Hematopoietic multipotent progenitor cell treated with erythropoietin and hydrocortisone succinate and interleukin-3 and kit ligand, for 6 days (in vitro differentiated cells): ENCODE data around the gene H3-3A.

ENCODE experiments used
- DNase-seq: peaks from one replicate; pipeline ENCODE4 v3.0.0-alpha.2; 2015

H3-3A gene

GRCh38 chr1:226054519-226055327 lies 7.8 kb upstream of the H3-3A start:
- DNase-seq, result no peak

- DNase-seq, result no peak
Observed at GRCh38 chr1:226059709-226060108, 2.8 kb upstream of the H3-3A start.

DNA sequence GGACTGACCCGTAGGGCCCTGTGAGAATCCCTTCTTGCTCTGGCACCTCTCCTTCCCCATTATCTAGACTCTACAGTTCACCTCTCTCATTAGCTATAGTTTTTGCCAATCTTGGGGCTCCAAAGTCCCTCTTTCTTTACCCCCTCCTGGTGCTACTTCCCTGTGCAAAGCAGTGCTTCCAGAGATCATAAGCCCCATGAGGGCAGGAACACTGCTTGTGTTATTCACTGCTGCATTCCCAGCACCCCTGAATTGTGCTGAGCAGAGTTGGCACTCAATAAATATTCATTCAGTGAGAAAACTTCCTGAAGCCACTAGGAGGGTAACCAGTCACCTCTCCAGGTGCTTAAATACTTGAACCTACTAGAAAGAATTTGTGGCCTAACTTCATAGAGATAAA lies 2.1 kb upstream of the H3-3A start:
- no peak for DNase-seq

DNA sequence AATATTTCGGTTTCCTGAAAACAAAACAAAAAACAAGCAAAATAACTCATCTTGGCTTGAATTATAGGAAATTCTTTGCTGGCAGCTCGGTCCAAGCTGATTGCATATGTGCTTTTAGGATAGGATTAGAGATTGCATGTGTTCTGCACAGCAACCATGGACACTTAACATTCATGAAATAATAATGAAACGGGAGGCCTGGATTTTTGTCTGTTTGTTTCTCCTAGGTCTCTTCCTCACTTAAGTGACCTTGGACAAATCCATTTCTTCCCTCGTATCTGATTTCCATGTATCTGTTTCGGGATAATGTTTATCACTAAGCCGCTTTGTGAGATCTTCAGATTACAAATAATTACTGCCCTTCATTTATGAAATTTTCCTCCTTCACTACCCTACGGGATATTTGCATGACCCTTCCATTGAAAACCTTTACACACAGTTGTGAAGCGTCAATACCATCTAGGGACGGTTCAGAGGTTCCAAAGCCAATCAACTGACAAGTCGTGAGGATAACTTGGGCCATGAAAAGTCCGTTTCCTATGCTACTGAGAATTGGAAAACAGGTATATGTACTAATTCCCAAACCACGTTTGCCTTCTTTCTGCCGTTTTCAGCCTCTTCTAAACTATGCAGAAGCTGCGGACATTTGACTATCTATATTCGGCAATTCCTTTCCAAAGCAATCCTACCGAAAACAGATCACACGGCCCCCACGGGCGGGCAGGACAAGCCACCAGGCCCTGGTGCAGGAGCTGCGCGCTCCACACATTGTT lies 1.3 kb upstream of the H3-3A start:
- peak; percentile 54 for DNase-seq

- DNase-seq, result peak; percentile 79
Observed at GRCh38 chr1:226061841-226062557, 517 bp upstream of the H3-3A start.

- DNase-seq, result peak; percentile 66
Observed at GRCh38 chr1:226063224-226063976, 884 bp downstream of the H3-3A start.

- peak; percentile 67 for DNase-seq
Observed at GRCh38 chr1:226063977-226064815, 1.7 kb downstream of the H3-3A start.

GRCh38 chr1:226064816-226065248 lies 2.3 kb downstream of the H3-3A start:
- peak; percentile 89 for DNase-seq

- DNase-seq, result peak; percentile 72
Observed at GRCh38 chr1:226066415-226067078, 4.0 kb downstream of the H3-3A start.

GRCh38 chr1:226069811-226070489 lies 7.4 kb downstream of the H3-3A start:
- DNase-seq, result no peak

GRCh38 chr1:226072347-226072746 lies 9.8 kb downstream of the H3-3A start:
- no peak for DNase-seq

- no peak for DNase-seq
Observed at GRCh38 chr1:226073184-226073950, 10.9 kb downstream of the H3-3A start.

- no peak for DNase-seq
Observed at GRCh38 chr1:226074046-226074445, 11.5 kb downstream of the H3-3A start.

DNA sequence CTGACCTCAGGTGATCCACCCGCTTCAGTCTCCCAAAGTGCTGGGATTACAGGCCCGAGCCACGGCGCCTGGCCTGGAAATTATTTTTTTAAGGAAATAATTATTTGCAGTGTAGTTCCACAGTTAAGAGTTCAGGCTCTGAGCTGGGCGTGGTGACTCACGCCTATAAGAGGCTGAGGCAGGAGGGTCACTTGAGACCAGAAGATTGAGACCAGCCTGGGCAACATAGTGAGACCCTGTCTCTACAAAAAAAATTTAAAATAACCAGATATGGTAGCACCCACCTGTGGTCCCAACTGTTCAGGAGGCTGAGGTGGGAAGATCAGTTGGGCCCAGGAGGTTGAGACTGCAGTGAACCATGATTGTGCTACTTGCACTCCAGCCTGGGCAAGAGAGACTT lies 13.9 kb downstream of the H3-3A start:
- no peak for DNase-seq

GRCh38 chr1:226078374-226078773 lies 15.9 kb downstream of the H3-3A start:
- DNase-seq, result no peak

DNA sequence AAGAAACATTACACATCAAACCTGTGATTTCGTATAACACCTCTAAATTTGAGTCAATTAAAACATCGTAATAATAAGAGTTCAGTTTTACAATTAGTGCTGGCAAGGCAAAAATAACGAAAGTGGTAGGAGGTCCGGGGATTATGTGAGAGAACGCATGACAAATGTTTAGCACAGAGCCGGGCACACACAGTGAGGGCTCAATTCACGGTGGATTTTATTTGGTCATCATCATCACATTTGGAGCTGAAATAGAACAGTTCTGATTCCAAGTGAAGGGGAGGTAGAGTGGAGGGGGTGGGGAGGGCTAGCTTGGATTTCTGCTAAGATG lies 20.0 kb downstream of the H3-3A start:
- no peak for DNase-seq

DNA sequence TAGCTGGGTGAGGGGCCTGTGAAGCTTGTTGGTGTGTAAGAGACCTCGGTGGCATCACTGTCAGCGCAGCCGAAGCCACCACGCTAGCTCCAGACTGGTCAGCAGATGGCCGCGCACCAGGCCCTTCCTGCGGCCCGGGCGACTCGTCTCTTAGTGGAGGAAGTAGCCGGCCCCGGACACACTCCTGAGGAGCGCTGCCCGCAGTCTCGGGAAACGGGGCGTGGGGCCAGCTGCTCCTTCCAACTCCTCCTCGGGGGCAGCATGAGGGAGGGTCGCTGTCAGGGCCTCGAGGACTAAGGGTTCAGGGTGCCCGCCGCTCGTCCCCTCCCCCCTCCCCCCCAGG lies 20.4 kb downstream of the H3-3A start:
- peak; percentile 32 for DNase-seq

GRCh38 chr1:226083302-226084101 lies 21.0 kb downstream of the H3-3A start:
- peak; percentile 92 for DNase-seq

- DNase-seq, result no peak
Observed at GRCh38 chr1:226085675-226086285, 23.3 kb downstream of the H3-3A start.
